Hematopoietic multipotent progenitor cell (in vitro differentiated cells): ENCODE results near the gene NSMF. TPM values are rescaled to one million over a fixed set of nuclear protein-coding genes. Genes with fewer than 3 reads are reported as not detected.
"Not testable (repeated sequence)": the region's sequence is repeated elsewhere in the genome, so short reads cannot be mapped to it uniquely, and the experiment has no call there.

Source experiments
- DNase-seq, 3 donors: peaks; one replicate each; pipeline ENCODE4 v3.0.0-alpha.2; 2011 to 2015; ENCODE audit warnings: low read depth in 2 of 3, low spot score in 2 of 3
- total RNA-seq: library from RNA; depleted of rRNA; stranded (reverse); fragments of >200 nt; gene quantifications from one replicate; pipeline ENCODE4 v1.2.3, GENCODE V29; 2012

NSMF gene
- total RNA-seq, 1 donor = 26.4 TPM

GRCh38 chr9:137417161-137418021 is 41.7 kb downstream of the NSMF start:
- no peak for DNase-seq

GRCh38 chr9:137416563-137417151 is 42.5 kb downstream of the NSMF start:
- DNase-seq = no peak

GRCh38 chr9:137416006-137416562 is 43.0 kb downstream of the NSMF start:
- no peak for DNase-seq

GRCh38 chr9:137415451-137415850 is 43.7 kb downstream of the NSMF start:
- DNase-seq = no peak

GRCh38 chr9:137412431-137412830 is 46.7 kb downstream of the NSMF start:
- no peak for DNase-seq

- DNase-seq = peak in 2 of 3 donors; percentile 86 to 92
Measured at GRCh38 chr9:137411645-137412380, 47.3 kb downstream of the NSMF start.

GRCh38 chr9:137411260-137411644 is 47.9 kb downstream of the NSMF start:
- DNase-seq = no peak

- no peak for DNase-seq
Measured at GRCh38 chr9:137410891-137411249, 48.3 kb downstream of the NSMF start.

GRCh38 chr9:137410236-137410890 is 48.8 kb downstream of the NSMF start:
- DNase-seq = not testable (repeated sequence)

- no peak for DNase-seq
Measured at GRCh38 chr9:137409515-137409914, 49.6 kb downstream of the NSMF start.

GRCh38 chr9:137408651-137409405 is 50.3 kb downstream of the NSMF start:
- no peak for DNase-seq

GRCh38 chr9:137407590-137408300 is 51.4 kb downstream of the NSMF start:
- no peak for DNase-seq

GRCh38 chr9:137406876-137407589 is 52.1 kb downstream of the NSMF start:
- DNase-seq = peak in 2 of 3 donors; percentile 74 to 76

GRCh38 chr9:137406085-137406760 is 52.9 kb downstream of the NSMF start:
- DNase-seq = no peak

GRCh38 chr9:137405677-137406081 is 53.5 kb downstream of the NSMF start:
- DNase-seq = peak in 1 of 3 donors; percentile 54

- no peak for DNase-seq
Measured at GRCh38 chr9:137404961-137405567, 54.1 kb downstream of the NSMF start.

GRCh38 chr9:137403269-137403668 is 55.9 kb downstream of the NSMF start:
- no peak for DNase-seq

GRCh38 chr9:137402746-137403145 is 56.4 kb downstream of the NSMF start:
- DNase-seq = peak in 1 of 3 donors; percentile 20
